Activated CD4-positive, alpha-beta T cell treated with anti-CD3 and anti-CD28 coated beads for 24 hours (primary cell): Measurements from ENCODE around the gene GPR45.
"Not testable (repeated sequence)": the region's sequence is repeated elsewhere in the genome, so short reads cannot be mapped to it uniquely, and the experiment has no call there.

Experiments used
- DNase-seq, 2 donors: peaks; one replicate each; pipeline ENCODE4 v3.0.0-alpha.2; 2020; ENCODE audit warnings: low read depth in 2 of 2

GPR45 gene, protein sequence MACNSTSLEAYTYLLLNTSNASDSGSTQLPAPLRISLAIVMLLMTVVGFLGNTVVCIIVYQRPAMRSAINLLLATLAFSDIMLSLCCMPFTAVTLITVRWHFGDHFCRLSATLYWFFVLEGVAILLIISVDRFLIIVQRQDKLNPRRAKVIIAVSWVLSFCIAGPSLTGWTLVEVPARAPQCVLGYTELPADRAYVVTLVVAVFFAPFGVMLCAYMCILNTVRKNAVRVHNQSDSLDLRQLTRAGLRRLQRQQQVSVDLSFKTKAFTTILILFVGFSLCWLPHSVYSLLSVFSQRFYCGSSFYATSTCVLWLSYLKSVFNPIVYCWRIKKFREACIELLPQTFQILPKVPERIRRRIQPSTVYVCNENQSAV

DNA sequence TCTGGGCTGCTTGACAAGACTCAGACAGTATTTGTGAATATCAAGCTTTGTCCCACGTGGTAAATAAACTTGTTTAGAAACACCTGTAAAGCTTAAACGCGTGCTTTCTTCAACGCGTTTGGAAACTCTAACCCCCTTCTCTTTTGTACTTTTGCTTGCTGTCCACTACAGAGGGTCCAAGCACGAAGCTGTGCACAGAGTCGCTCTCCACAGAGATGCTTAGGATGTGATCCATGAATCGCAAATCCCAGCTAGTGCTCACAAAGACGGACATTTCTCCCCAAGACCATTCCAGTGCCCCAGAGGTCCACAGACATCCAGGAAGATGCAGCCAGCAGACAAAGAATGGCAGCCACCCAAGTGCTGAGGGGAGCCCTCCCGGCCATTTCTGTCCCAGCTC, at the start of gene GPR45:
Gene GPR45, plus strand, starts transcription at position 301 of the 400 bp plus-strand sequence. CDS start 116 bp downstream, outside the sequence.
- DNase-seq, result no peak

DNA sequence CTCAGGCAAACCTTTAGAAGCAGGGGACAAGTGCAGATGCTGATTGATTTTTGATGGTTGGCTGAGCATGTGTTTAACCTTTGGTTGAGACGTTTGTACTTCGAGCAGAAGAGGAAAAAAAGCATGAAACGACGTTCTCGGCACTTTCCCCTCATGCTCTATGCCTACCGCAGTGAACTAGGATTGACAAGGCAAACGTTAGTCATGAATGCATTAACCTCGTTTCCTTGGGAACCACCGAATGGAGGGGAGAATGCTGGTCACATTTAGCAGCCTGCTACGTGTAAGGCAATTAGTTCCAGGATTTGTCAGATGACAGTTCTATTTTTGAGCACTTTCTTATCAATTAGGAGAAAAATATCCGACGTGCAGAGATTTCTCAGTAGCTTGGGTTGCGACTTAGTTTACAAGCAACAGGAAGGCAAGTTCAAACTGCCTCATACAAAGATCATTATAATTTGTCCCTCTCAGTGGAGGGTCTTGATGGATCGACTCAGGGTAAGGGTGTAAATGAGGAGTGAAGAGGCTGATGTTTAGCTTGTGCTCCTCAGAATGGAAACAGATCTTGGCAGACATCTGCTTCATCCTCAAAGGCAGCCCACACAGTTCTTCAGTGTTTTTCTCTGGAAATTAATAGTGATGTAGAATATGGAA, 47.4 kb upstream of the GPR45 start:
- no peak for DNase-seq

DNA sequence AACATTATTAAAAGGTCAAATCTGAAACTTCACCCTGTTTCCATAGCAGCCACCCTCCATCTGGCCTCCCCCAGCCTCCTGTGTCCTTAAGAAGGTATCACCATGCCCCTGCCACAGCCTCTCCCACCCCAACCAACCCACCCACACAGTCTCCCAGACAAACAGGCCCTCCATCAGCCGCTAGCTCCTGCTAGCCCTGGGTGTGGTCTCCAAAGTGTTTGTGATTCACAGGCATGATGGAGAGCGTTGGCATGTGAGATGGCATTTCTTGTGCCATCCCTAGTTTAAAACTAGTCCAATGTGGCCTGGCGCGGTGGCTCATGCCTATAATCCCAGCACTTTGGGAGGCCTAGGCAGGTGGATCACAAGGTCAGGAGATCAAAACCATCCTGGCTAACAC, 44.9 kb upstream of the GPR45 start:
- no peak for DNase-seq

GRCh38 chr2:105215586-105216192, 25.9 kb upstream of the GPR45 start:
- DNase-seq, result no peak

DNA sequence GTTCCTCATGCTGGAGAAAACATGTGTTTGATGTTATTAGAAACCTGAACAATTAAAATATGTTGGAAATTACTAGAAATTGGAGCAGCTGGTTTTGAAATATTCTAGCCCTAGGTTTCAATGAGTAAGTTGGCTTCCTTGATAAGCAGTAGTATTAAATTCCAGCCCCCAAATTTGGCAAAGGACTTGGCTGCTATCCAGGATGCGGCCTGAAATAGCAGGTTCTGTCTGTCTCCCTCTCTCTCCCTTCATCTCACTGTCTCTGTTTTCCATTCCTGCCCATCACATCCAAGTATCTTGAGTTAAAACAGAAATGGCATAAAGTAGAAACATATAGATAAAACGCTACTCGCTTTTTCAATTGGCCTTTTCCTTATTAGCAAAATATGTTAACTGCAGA, 20.9 kb upstream of the GPR45 start:
- DNase-seq, result no peak

GRCh38 chr2:105224444-105224843, 17.1 kb upstream of the GPR45 start:
- DNase-seq, result no peak

- no peak for DNase-seq
Measured at GRCh38 chr2:105231232-105231619, 10.3 kb upstream of the GPR45 start.

DNA sequence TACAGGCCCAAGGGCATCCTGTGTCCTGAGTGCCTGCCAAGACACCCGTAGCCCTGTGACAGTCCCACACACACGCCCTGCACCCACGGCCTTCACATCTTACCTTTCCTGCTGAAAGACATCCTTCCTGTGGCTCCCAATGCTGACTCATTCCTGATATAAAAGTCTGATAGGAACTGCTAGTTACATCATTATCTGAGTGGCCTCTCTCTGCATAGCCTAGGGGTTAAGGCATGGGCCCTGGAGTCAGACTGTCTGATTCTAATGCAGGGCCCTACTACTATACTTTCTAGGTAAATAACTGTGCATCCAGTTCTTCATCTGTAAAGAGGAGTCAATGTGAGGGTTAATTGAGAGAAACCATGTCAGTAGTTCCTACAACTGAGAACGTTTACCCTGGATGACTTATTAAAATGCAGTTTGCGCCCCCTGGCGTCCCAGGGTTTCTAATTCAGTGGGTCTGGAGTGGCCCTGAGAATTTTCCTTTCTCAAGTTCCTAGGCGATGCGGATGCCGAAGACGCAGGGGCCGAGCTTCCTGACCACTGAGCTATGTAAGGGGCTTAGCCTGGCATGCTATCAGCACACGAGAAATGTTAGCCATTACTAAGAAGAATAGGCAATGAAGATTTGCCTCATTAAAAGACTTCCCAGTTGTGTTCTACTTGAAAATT, 6.0 kb upstream of the GPR45 start:
- DNase-seq, result peak; percentile 36 to 69

DNA sequence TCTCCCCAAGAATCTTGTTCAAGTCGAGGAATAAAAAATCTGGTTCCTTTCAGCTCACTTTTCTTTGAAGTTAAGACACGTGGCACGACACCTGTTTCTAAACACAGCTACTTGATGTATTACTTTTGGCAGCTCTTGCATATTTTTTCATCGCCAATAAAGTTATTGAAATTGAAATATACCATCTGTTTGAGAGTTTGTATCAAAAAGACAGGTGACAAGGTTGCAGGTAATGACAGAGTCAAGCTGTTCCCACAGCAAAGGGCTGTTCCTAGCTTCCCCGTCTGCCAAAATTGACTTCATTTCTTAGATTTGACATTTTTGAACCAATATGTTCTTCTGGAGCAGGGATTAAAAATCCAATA, 5.5 kb upstream of the GPR45 start:
- no peak for DNase-seq

GRCh38 chr2:105237045-105237765, 4.3 kb upstream of the GPR45 start:
- DNase-seq, result peak in 1 of 2 donors; percentile 5

GRCh38 chr2:105238664-105239240, 2.8 kb upstream of the GPR45 start:
- DNase-seq, result no peak

DNA sequence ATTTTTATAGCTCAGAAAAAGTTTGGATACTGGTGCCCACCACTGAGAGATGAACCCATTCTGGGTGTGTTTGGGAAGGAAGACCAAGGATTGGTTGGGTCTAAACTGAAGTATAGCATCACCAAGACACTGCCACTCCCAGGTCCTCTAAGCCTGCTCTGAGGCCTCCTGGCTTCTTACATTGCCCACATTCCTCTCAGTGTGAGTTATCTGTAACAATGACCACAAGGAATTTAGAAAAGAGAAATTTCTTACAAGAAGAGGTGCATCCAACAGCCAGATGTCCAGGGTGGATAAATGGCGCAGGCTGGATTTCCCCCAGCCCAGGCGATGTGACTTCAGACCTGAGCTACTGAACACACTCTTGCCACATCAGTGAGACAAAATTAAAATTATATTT, 1.6 kb upstream of the GPR45 start:
- DNase-seq, result no peak

DNA sequence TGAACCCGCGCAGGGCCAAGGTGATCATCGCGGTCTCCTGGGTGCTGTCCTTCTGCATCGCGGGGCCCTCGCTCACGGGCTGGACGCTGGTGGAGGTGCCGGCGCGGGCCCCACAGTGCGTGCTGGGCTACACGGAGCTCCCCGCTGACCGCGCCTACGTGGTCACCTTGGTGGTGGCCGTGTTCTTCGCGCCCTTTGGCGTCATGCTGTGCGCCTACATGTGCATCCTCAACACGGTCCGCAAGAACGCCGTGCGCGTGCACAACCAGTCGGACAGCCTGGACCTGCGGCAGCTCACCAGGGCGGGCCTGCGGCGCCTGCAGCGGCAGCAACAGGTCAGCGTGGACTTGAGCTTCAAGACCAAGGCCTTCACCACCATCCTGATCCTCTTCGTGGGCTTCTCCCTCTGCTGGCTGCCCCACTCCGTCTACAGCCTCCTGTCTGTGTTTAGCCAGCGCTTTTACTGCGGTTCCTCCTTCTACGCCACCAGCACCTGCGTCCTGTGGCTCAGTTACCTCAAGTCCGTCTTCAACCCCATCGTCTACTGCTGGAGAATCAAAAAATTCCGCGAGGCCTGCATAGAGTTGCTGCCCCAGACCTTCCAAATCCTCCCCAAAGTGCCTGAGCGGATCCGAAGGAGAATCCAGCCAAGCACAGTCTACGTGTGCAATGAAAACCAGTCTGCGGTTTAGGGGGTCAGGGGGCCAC, 897 bp downstream of the GPR45 start:
- DNase-seq, result no peak

DNA sequence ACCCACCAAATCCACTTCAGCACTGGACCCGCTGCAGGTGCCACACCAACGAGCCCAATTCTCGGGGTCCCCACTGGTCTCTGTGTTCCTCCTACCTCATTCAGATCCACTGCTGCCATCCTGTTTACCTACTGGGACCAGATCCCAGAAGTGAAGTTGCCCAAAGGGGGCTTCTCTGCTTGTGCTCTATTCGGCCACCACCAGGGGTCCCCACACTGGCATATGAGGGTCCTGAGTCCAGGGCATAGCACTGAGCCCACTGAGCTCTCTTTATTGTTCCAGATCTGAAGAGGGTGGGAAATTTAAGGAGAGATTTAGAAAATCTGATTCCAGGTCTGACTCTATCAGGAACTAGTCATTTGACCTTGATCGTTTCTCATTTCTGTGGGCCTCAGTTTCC, 2.4 kb downstream of the GPR45 start:
- no peak for DNase-seq

GRCh38 chr2:105244451-105244850, 2.9 kb downstream of the GPR45 start:
- no peak for DNase-seq

- DNase-seq, result no peak
Measured at GRCh38 chr2:105248316-105249070, 7.0 kb downstream of the GPR45 start.

GRCh38 chr2:105249181-105249580, 7.6 kb downstream of the GPR45 start:
- DNase-seq, result no peak

- DNase-seq, result no peak
Measured at GRCh38 chr2:105249891-105250290, 8.3 kb downstream of the GPR45 start.

- not testable (repeated sequence) for DNase-seq
Measured at GRCh38 chr2:105251016-105251648, 9.6 kb downstream of the GPR45 start.

DNA sequence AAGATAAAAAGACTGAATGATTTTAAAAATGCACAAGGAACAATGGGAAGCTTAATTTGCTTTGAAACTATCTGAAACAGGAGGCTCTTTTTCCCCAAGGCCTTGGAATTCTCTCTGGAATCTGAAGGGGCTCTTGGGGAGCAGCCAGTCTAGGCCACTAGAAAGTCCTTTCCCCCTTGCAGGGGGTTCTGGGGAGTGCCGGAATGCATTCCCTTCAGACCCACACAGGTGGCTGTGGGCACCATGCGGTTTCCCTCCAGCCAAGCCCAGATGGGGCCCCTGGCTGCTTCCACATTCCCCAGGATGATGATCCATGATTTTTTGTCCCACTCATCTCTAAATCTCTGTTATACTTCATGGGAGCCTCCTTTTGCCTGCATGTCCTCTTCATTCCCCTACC, 10.7 kb downstream of the GPR45 start:
- DNase-seq, result no peak
